GM21825 (cell line): ENCODE results near the gene SPAG7.
A peak's percentile ranks its signal among the peaks of the same experiment; 100 is the strongest.

ENCODE experiments used
- ATAC-seq: cut with Tn5 transposase; IDR thresholded peaks from one replicate; pipeline ENCODE4 v1.9.1; 2021; ENCODE audit warnings: mild to moderate bottlenecking, moderate library complexity; ENCODE audit not compliant: unreplicated experiment

Gene SPAG7

GRCh38 chr17:4978726-4979125 is 11.1 kb upstream of the SPAG7 start:
- no peak for ATAC-seq

- ATAC-seq = no peak
Observed at GRCh38 chr17:4974115-4974670, 6.6 kb upstream of the SPAG7 start.

- ATAC-seq = no peak
Observed at GRCh38 chr17:4973256-4974114, 5.9 kb upstream of the SPAG7 start.

- no peak for ATAC-seq
Observed at GRCh38 chr17:4972752-4973151, 5.1 kb upstream of the SPAG7 start.

- no peak for ATAC-seq
Observed at GRCh38 chr17:4972322-4972721, 4.7 kb upstream of the SPAG7 start.

- ATAC-seq = no peak
Observed at GRCh38 chr17:4971826-4972225, 4.2 kb upstream of the SPAG7 start.

GRCh38 chr17:4970273-4970672 is 2.7 kb upstream of the SPAG7 start:
- ATAC-seq = no peak

GRCh38 chr17:4969551-4970173 is 2.0 kb upstream of the SPAG7 start:
- ATAC-seq = no peak

GRCh38 chr17:4969047-4969550 is 1.5 kb upstream of the SPAG7 start:
- ATAC-seq = no peak

GRCh38 chr17:4968486-4969046 is 949 bp upstream of the SPAG7 start:
- no peak for ATAC-seq

GRCh38 chr17:4966844-4967538 is 626 bp downstream of the SPAG7 start:
- peak; percentile 67 for ATAC-seq

GRCh38 chr17:4965311-4965986 is 2.2 kb downstream of the SPAG7 start:
- ATAC-seq = no peak

GRCh38 chr17:4960279-4960922 is 7.2 kb downstream of the SPAG7 start:
- ATAC-seq = no peak

- no peak for ATAC-seq
Observed at GRCh38 chr17:4959261-4959965, 8.2 kb downstream of the SPAG7 start.

- ATAC-seq = no peak
Observed at GRCh38 chr17:4958102-4958501, 9.5 kb downstream of the SPAG7 start.

- ATAC-seq = no peak
Observed at GRCh38 chr17:4956493-4957061, 11.0 kb downstream of the SPAG7 start.

GRCh38 chr17:4955091-4955490 is 12.5 kb downstream of the SPAG7 start:
- ATAC-seq = no peak

- ATAC-seq = no peak
Observed at GRCh38 chr17:4953451-4953961, 14.1 kb downstream of the SPAG7 start.

- ATAC-seq = no peak
Observed at GRCh38 chr17:4951486-4951885, 16.1 kb downstream of the SPAG7 start.
